HepG2 (cell line): ENCODE results near the gene DMRT3.

Source experiments
- ZKSCAN1 ChIP-seq: fragments of 150-350 bp; IDR thresholded peaks from 2 replicates; pipeline ENCODE4 v1.6.1; 2014; ENCODE audit warnings: low read length
- ZNF747 ChIP-seq: sonication (generic); formaldehyde crosslinking; IDR thresholded peaks from 2 replicates; pipeline ENCODE4 v1.8.1; 2023; ENCODE audit warnings: missing genetic modification reagents, mild to moderate bottlenecking, borderline replicate concordance

- TF ChIP-seq ZKSCAN1 (no peak), ZNF747 (no peak)
These were observed 26.2 kb downstream of the DMRT3 start for GRCh38 chr9:1002678-1003077.
